HG03469 (cell line): Measurements from ENCODE around the gene SMIM14.
"Not testable (repeated sequence)": the region's sequence is repeated elsewhere in the genome, so short reads cannot be mapped to it uniquely, and the experiment has no call there.

Experiments used
- ATAC-seq: cut with Tn5 transposase; IDR thresholded peaks from one replicate; pipeline ENCODE4 v1.9.1; 2021; ENCODE audit warnings: mild to moderate bottlenecking, moderate library complexity, moderate number of reproducible peaks; ENCODE audit not compliant: unreplicated experiment

The SMIM14 gene

DNA sequence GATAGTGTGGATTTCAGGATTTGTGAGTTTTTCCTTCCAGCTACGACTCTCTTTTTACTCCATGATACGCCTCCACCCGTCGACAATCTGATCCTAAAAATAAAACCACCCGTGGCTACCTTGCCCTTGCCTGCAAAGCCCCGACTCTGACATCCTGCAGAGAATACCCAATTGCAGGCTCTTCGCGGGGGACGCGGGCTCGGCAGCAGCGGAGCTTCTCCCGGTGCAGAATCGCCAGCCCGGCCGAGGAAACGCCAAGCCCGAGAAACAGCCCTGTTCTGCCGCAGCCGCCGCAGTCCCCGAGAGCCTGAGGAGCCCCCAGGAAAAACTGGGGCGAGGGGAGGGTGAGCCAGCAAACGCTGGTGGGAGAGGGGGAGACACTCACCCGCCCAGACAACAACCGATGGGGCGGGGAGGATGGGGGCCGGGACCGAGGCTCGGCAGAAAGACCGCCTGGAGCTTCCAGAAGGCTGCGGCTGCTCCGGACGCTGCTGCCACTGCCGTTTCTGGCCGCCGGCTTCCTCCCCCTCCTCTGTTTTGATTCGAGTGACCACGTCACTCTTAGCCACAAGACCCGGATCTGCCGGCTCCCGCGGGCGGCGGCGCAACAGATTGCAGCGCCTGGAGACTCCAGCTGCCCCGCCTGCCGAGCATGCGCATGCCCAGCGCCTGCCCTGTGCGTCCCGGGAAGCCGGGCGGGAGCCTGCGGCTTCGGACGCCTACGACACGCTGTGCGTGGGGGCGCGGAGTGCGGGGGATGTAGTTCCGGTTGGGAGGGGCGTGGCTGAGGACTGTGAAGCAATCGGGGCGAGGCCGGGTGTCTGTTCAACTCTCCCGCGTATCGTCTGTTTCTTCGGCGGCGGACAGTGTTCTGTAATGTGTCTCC lies at the start of gene SMIM14:
Gene SMIM14 (minus strand): TSS at position 512 of the 886 bp plus-strand sequence. CDS start 33,720 bp downstream, outside the sequence.
- ATAC-seq: peak; percentile 60

DNA sequence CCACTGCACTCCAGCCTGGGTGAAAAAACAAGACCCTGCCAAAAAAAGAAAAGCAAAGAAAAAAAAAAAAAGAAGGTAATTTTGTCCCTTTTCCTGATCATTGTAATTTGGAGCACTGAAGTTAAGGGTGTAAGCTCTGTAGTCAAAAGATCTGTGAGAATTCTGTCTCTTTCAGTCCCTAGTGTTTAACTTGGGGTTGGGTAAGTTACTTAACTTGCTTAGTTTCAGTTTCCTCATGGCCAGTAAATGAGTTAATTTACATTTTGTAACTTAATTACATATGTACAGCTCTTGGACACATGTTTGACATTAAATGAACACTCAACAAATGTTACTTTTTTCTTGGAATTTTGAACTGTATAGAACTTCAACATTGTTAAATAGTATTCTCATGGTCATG lies 48.3 kb upstream of the SMIM14 start:
- ATAC-seq: no peak

- ATAC-seq: no peak
Observed at GRCh38 chr4:39685990-39686389, 47.3 kb upstream of the SMIM14 start.

- peak; percentile 87 for ATAC-seq
Observed at GRCh38 chr4:39682138-39682537, 43.5 kb upstream of the SMIM14 start.

GRCh38 chr4:39681003-39681402 lies 42.3 kb upstream of the SMIM14 start:
- not testable (repeated sequence) for ATAC-seq

DNA sequence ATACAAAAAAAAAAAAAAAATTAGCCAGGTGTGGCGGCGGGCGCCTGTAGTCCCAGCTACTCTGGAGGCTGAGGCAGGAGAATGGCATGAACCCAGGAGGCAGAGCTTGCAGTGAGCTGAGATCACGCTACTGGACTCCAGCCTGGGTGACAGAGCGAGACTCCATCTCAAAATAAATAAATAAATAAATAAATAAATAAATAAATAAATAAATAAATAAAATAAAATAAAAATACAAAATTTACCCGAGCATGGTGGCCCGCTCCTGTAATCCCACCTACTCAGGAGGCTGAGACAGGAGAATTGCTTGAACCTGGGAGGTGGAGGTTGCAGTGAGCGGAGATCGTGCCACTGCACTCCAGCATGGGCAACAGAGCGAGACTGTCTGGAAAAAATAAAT lies 37.0 kb upstream of the SMIM14 start:
- ATAC-seq: not testable (repeated sequence)

DNA sequence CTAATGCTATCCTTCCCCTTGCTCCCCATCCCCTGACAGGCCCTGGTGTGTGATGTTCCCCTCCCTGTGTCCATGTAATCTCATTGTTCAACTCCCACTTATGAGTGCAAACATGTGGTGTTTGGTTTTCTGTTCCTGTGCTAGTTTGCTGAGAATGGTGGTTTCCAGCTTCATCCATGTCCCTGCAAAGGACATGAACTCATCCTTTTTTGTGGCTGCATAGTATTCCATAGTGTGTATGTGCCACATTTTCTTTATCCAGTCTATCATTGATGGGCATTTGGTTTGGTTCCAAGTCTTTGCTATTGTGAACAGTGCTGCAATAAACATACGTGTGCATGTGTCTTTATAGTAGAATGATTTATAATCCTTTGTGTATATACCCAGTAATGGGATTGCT lies 31.6 kb upstream of the SMIM14 start:
- ATAC-seq: not testable (repeated sequence)

- ATAC-seq: no peak
Observed at GRCh38 chr4:39668887-39669286, 30.2 kb upstream of the SMIM14 start.

GRCh38 chr4:39667706-39668105 lies 29.0 kb upstream of the SMIM14 start:
- ATAC-seq: no peak

GRCh38 chr4:39664828-39665731 lies 26.4 kb upstream of the SMIM14 start:
- no peak for ATAC-seq

- ATAC-seq: no peak
Observed at GRCh38 chr4:39662683-39663082, 24.0 kb upstream of the SMIM14 start.

GRCh38 chr4:39660757-39661156 lies 22.1 kb upstream of the SMIM14 start:
- no peak for ATAC-seq

DNA sequence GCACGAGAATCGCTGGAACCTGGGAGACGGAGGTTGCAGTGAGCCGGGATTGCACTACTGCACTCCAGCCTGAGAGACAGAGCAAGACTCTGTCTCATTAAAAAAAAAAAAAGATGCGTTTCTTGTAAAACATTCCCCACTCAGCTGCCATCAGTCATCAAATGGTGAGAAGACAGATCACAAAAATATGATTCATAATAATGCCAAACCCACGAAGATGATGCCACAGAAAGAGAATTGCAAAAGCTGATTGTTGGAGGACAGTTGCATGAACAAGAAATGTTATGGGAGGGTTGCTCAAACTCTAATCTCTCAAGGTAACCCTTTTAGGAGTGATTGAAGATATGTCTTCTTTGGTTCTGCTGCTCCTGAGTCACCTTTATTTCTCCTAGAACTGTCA lies 21.4 kb upstream of the SMIM14 start:
- ATAC-seq: no peak

DNA sequence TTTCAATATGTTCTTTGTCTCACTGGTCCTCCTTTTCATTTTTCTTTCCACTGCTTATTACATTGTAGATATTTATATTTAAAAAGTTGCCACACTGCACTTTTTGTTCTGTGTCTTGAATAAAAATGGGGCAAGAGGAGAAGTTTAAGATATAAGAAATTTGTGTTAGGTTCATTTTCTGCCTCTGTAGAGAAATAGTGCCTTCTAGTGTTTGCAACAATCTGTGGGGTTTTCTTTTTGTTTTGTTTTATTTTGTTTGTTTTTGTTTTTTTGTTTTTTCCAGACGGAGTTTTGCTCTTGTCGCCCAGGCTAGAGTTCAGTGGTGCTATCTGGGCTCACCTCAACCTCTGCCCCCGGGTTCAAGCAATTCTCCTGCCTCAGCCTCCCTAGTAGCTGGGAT lies 20.1 kb upstream of the SMIM14 start:
- no peak for ATAC-seq

DNA sequence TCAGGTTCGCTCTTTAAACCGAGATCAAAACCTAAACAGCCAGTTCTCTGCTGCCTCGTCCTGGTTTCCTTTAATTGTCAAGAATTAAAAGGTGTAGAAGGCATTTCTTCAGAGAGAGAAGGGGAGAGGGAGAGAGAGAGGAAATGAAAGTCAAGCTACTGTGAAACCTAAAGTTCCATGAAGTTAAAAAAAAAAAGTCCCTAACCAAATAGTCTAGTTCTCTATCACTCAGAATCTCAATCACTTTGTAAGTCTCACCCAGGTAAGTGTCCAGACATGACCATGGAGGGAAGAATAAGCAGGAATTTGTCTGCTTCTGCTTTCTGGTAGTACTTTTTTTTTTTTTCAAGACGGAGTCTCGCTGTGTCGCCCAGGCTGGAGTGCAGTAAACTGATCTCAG lies 18.8 kb upstream of the SMIM14 start:
- peak; percentile 68 for ATAC-seq

DNA sequence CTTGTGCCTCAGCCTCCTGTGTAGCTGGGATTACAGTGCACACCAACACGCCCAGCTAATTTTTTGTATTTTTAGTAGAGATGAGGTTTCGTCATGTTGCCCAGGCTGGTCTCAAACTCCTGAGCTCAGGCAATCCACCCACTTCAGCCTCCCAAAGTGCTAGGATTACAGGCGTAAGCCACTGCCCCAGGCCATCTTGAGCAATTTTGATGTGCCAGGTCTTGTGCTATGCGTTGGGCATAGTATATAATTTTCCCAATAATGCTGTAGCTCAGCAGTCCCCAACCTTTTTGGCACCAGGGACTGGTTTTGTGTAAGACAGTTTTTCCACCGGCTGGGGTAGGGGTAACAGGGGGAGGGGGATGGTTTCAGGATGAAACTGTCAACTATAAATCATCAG lies 18.0 kb upstream of the SMIM14 start:
- not testable (repeated sequence) for ATAC-seq

GRCh38 chr4:39655876-39656275 lies 17.2 kb upstream of the SMIM14 start:
- ATAC-seq: no peak

GRCh38 chr4:39655211-39655610 lies 16.5 kb upstream of the SMIM14 start:
- no peak for ATAC-seq

- ATAC-seq: not testable (repeated sequence)
Observed at GRCh38 chr4:39651586-39651985, 12.9 kb upstream of the SMIM14 start.

- ATAC-seq: no peak
Observed at GRCh38 chr4:39649639-39650265, 11.1 kb upstream of the SMIM14 start.
